Parathyroid adenoma (tissue), 2 donors: ENCODE measurements around the gene TTC28.

Experiments used
- H2AFZ ChIP-seq: fragments of 300-600 bp; sonication (generic); one replicate; pipeline ENCODE4 v1.7.0; 2017; ENCODE audit warnings: antibody characterized with exemption, mild to moderate bottlenecking
- H3K27ac ChIP-seq: fragments of 300-600 bp; sonication (generic); one replicate; pipeline ENCODE4 v1.7.0; 2017
- H3K27me3 ChIP-seq: fragments of 300-600 bp; sonication (generic); one replicate; pipeline ENCODE4 v1.7.0; 2017; ENCODE audit warnings: low read length; ENCODE audit not compliant: control insufficient read depth, insufficient read depth
- H3K36me3 ChIP-seq: fragments of 300-600 bp; sonication (generic); one replicate; pipeline ENCODE4 v1.7.0; 2017; ENCODE audit warnings: low read length; ENCODE audit not compliant: control insufficient read depth, insufficient read depth
- H3K4me1 ChIP-seq: fragments of 300-600 bp; sonication (generic); one replicate; pipeline ENCODE4 v1.7.0; 2017; ENCODE audit warnings: control low read depth
- H3K4me2 ChIP-seq: fragments of 300-600 bp; sonication (generic); one replicate; pipeline ENCODE4 v1.7.0; 2017; ENCODE audit warnings: low read length
- H3K4me3 ChIP-seq: fragments of 300-600 bp; sonication (generic); one replicate; pipeline ENCODE4 v1.7.0; 2017; ENCODE audit warnings: low read depth, low read length
- H3K79me2 ChIP-seq: fragments of 300-600 bp; sonication (generic); one replicate; pipeline ENCODE4 v1.7.0; 2017; ENCODE audit warnings: control low read depth
- H3K9ac ChIP-seq: fragments of 300-600 bp; sonication (generic); one replicate; pipeline ENCODE4 v1.7.0; 2017; ENCODE audit warnings: mild to moderate bottlenecking
- H3K9me3 ChIP-seq: fragments of 300-600 bp; sonication (generic); one replicate; pipeline ENCODE4 v1.7.0; 2017; ENCODE audit warnings: low read length; ENCODE audit not compliant: control insufficient read depth
- CTCF ChIP-seq: fragments of 300-600 bp; sonication (generic); IDR thresholded peaks from one replicate; pipeline ENCODE4 v1.7.0; 2017; ENCODE audit warnings: antibody characterized with exemption, mild to moderate bottlenecking
- donor health status: primary hyperparathyroidism.

TTC28 gene

GRCh38 chr22:28000361-28000760 is 679.3 kb downstream of the TTC28 start:
- Histone ChIP-seq H3K9me3 (no peaks in the 10 kb centered on the region), H3K4me1 (no peaks in the 10 kb centered on the region), H3K36me3 (no peaks in the 10 kb centered on the region), H3K79me2 (no peaks in the 10 kb centered on the region), H3K27me3 (no peaks in the 10 kb centered on the region), H2AFZ (no peak overlapping the region), H3K27ac (no peak overlapping the region), H3K4me3 (no peak overlapping the region), H3K4me2 (no peak overlapping the region), H3K9ac (no peak overlapping the region)
- no peak for TF ChIP-seq CTCF

GRCh38 chr22:27999876-28000275 is 679.8 kb downstream of the TTC28 start:
- Histone ChIP-seq H3K9me3 (no peaks in the 10 kb centered on the region), H2AFZ (no peak overlapping the region), H3K4me1 (no peaks in the 10 kb centered on the region), H3K4me3 (no peak overlapping the region), H3K79me2 (no peaks in the 10 kb centered on the region), H3K4me2 (no peak overlapping the region), H3K27me3 (no peaks in the 10 kb centered on the region), H3K9ac (no peak overlapping the region), H3K36me3 (no peaks in the 10 kb centered on the region), H3K27ac (no peak overlapping the region)
- no peak for TF ChIP-seq CTCF

- Histone ChIP-seq H3K9ac (no peak overlapping the region), H3K4me2 (no peak overlapping the region), H3K27me3 (no peaks in the 10 kb centered on the region), H3K36me3 (no peaks in the 10 kb centered on the region), H3K27ac (no peak overlapping the region), H3K4me3 (no peak overlapping the region), H3K4me1 (no peaks in the 10 kb centered on the region), H2AFZ (no peak overlapping the region), H3K79me2 (no peaks in the 10 kb centered on the region), H3K9me3 (no peaks in the 10 kb centered on the region)
- TF ChIP-seq CTCF, result no peak
Observed at GRCh38 chr22:27998511-27999410, 680.9 kb downstream of the TTC28 start.

GRCh38 chr22:27997538-27997937 is 682.1 kb downstream of the TTC28 start:
- H3K9ac ChIP-seq, result no peak overlapping the region
- H3K79me2 ChIP-seq, result no peaks in the 10 kb centered on the region
- H3K27me3 ChIP-seq, result no peaks in the 10 kb centered on the region
- no peak overlapping the region for H2AFZ ChIP-seq
- TF ChIP-seq CTCF, result no peak
- no peak overlapping the region for H3K4me2 ChIP-seq
- H3K4me3 ChIP-seq, result no peak overlapping the region
- H3K4me1 ChIP-seq, result no peaks in the 10 kb centered on the region
- no peaks in the 10 kb centered on the region for H3K36me3 ChIP-seq
- no peaks in the 10 kb centered on the region for H3K9me3 ChIP-seq
- no peak overlapping the region for H3K27ac ChIP-seq

- H3K4me3 ChIP-seq, result no peak overlapping the region
- TF ChIP-seq CTCF, result no peak
- H3K36me3 ChIP-seq, result no peaks in the 10 kb centered on the region
- H3K27ac ChIP-seq, result no peak overlapping the region
- no peaks in the 10 kb centered on the region for H3K9me3 ChIP-seq
- no peaks in the 10 kb centered on the region for H3K4me1 ChIP-seq
- no peaks in the 10 kb centered on the region for H3K27me3 ChIP-seq
- no peak overlapping the region for H3K9ac ChIP-seq
- H3K79me2 ChIP-seq, result no peaks in the 10 kb centered on the region
- H2AFZ ChIP-seq, result no peak overlapping the region
- no peak overlapping the region for H3K4me2 ChIP-seq
Observed at GRCh38 chr22:27996981-27997380, 682.7 kb downstream of the TTC28 start.
